ENCODE measurements around the gene HAP1.
"Not testable (repeated sequence)": the region's sequence is repeated elsewhere in the genome, so short reads cannot be mapped to it uniquely, and the experiment has no call there.

The HAP1 gene

DNA sequence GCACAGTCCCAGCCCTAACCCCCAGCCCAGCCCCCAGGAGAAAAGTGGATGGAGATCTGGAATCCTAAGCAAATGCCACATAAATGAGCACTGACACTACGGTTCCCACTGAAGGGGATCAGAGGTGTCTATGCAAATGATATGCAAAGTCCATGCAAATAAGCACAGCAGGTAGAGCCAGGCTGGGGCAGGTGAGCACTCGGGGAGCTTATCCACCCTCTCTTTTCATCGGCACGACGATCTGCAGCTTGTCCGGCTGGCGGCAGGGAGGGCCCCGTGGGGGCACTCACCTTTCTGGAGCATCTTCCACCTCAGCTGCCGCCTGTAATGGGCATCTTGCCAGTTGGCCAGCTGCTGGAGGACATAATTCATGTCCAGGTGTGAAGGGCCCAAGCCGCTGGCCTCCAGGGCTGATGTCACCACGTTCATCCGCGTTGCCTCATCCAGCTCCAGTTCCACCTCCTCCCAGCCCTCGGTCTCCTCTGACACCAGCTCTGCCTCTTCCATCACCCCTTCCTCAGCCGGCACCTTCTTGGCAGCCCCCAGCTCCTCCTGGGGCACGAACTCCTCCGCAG, 9.9 kb downstream of the HAP1 start:
- DNase-seq (ENCODE audit: low read depth), result no peak

GRCh38 chr17:41723801-41724475, 10.5 kb downstream of the HAP1 start:
- DNase-seq (ENCODE audit: low read depth), result no peak

GRCh38 chr17:41722231-41722630, 12.2 kb downstream of the HAP1 start:
- no peak for DNase-seq (ENCODE audit: low read depth)

- no peak for DNase-seq (ENCODE audit: low read depth)
Measured at GRCh38 chr17:41718287-41718645, 16.2 kb downstream of the HAP1 start.

DNA sequence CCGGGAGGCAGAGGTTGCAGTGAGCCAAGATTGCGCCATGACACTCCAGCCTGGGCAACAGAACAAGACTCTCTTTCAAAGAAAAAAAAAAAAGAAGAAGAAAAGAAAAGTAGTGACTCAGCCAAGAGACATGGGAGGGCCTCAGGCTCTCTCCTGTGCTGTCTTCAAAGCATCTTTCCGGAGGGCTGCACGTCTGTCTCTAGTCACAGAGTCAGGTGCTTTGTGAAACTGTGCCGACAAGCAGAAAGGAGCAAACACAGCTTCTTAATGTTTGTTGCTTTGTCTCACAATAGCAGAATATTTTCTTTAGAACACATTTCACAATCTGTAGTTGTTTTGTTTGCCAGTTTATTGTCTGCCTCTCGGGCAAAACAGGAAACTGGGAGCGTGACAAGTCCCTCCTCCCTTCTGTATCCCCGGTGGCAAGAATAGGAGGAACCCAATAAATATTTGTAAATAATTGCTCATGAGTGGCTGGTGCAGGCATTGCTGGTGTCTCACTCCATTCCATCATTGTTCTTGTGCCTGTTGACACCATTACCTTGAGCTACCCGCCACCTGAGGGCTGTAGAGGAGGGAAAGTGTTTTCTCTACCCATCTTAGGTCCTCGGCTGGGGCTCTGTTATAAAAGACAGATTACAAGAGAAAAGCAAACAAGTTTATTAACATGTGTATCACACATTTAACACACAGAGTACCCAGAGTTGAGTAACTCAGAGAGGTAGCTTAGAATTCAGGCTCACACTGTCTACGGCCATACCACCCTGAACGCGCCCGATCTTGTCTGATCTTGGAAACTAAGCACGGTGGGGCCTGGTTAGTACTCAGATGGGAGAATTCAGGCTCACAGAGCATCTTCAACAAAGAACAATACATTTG, 16.8 kb downstream of the HAP1 start:
- no peak for DNase-seq (ENCODE audit: low read depth)

DNA sequence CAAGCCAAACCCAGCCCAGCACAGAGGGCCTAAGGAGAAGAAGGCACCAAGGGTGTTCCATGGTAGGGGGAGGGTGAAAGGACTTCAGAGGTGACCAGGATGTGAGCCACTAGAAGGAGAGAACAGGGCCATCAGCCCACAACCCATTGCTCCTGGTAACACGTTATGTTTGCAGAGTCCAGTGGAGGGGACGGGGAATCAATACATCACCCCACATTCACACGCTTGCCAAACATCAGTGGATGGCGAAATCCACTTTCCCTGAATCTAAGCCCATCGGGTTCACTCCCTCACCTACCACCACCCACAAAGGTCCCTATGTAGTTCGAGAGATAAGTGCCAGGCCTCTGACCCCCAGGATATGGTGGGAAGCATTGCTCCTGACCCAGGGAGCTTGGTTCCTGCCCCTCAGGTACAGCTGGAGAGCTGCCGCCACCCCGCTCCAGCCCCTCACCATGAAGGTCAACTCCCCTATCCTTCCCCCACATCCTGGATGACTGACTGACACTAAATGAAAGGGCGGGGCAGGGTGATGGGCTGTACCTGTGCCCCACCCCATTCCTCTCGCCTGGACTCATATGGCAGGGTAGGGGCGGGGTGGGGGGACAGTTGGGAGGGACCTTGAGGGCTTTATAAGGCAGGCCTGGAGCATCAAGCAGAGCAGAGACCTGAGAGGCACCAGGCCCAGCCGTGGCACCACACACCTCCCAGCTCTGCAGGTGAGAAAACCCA, 22.6 kb downstream of the HAP1 start, which contains the start of gene GAST:
GAST (plus strand) TSS at position 663 of the 732 bp plus-strand sequence. CDS start 3,106 bp downstream, outside the sequence.
- no peak for DNase-seq (ENCODE audit: low read depth)

GRCh38 chr17:41710472-41711090, 23.9 kb downstream of the HAP1 start:
- DNase-seq (ENCODE audit: low read depth), result no peak

DNA sequence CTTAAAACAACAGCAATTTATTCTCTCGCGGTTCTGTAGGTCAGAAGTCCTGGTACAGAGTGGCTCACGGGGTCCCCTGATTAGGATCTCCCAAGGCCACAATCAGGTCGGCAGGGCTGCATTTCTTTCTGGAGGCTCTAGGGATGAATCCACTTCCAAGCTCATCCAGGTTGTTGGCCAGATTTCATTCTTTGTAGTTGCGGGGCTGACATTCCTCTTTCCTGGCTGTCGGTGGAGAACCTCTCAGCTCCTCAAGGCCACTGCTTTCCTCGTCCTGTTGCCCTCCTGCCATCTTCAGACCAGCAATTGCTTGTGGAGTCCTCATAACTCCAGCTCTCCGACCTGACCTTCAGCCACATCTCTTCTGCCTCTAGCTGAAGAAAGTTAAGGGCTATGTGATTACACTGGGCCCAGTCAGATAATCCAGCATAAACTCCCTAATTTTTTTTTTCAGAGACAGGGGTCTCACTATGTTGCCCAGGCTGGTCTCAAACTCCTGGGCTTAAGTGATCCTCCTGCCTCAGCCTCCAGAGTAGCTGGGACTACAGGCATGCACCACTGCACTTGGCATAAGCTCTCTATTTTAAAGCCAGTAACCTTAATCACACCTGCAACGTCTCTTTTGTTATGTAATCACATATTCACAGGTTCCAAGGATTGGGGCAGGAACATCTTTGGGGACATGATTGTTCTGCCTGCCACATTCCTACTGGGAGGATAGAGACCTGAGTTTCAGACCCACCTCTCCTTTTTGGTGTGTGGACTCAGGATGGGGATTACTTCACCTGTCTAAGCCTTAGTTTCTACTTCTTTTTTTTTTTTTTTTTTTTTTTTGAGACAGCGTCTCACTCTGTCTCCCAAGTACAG, 26.4 kb downstream of the HAP1 start:
- DNase-seq (ENCODE audit: low read depth), result no peak

GRCh38 chr17:41705271-41705991, 29.0 kb downstream of the HAP1 start:
- no peak for DNase-seq (ENCODE audit: low read depth)

DNA sequence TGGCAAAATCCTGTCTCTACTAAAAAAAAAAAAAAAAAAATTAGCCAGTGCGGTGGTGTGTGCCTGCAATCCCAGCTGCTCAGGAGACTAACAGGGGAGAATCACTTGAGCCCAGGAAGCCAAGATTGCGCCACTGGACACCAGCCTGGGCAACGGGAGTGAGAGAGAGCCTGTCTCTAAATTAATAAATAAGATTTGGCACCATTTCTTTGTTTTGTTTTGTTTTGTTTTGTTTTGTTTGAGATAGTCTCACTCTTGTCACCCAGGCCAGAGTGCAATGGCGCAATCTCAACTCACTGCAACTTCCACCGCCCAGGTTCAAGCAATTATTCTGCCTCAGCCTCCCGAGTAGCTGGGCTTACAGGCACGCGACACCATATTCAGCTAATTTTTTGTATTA, 31.7 kb downstream of the HAP1 start:
- no peak for DNase-seq (ENCODE audit: low read depth)

DNA sequence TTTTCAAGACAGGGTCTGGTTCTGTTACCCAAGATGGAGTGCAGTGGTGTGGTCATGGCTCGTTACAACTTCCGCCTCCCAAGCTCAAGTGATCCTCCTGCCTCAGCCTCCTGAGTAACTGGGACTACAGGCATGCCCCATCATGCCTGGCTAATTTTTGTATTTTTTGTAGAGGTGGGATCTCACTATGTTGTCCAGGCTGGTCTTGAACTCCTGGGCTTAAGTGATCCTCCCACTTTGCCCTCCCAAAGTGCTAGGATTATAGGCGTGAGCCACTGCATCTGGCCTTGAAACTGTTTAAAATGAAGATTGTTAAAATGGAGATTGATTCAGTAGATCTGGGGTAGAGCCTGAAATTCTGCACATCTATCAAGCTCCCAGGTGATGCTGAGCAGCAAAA, 33.6 kb downstream of the HAP1 start:
- DNase-seq (ENCODE audit: low read depth), result not testable (repeated sequence)

- no peak for DNase-seq (ENCODE audit: low read depth)
Measured at GRCh38 chr17:41697122-41697962, 37.1 kb downstream of the HAP1 start.

DNA sequence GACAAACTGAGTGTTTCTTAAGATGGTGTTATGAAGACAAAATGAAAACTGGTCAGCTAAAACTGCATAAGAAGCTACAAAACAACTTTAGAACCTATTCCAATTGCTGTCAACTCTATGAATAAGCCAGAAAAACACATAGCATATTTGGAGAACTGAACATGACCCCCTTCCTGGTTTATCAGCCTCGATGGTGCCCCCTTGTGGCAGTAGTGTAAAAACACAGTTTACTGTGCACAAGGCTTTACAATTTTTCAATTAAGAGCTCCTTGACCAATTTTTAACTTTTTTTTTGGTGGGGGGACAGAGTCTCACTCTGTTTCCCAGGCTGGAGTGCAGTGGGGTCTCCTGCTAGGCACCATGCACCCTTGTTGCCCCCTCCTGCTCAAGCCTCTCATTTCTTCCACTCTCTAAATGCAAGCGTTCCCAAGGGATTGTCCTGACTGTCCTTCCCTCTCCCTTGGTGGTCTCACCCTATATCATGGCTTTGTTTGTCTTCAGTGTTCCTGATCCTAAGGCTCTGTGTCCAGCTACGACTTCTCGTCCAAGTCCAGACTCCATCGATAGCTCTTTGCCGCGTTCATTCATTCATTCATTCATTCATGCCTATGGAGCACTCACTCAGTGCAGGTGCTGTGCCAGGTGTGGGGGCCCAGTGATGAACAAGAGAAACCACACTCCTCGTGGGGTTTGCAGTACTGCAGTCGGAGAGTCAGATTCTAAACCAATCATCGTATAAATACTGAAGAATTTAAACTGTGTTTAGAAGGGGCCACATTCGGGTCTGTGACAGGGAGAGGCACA, 38.3 kb downstream of the HAP1 start:
- peak; percentile 55 for DNase-seq (ENCODE audit: low read depth)

DNA sequence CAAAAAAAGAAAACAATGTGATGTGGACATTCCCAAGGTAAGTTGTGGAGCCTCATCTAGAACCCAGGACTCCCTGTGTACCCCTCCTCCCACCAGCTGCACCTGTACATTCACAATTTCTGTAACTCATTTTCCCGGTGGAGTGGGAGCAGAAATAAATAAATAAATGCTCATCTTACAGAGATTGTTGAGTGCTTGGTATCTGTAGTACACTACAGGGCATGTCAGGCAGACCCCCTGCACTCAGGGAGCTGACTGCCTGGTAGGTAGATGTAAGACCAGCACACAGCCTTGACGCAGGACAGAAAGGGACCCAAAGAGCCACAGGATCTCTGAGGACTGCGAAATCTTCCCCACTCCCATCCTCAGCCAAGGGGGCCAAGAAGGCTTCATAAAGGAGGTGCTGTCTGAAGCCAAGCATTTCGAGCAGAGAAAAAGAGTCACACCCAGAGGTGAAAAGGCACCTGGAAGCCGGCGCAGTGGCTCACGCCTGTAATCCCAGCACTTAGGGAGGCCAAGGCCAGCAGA, 39.2 kb downstream of the HAP1 start:
- no peak for DNase-seq (ENCODE audit: low read depth)

- no peak for DNase-seq (ENCODE audit: low read depth)
Measured at GRCh38 chr17:41692722-41693521, 41.5 kb downstream of the HAP1 start.

GRCh38 chr17:41691031-41691777, 43.2 kb downstream of the HAP1 start:
- no peak for DNase-seq (ENCODE audit: low read depth)

GRCh38 chr17:41690497-41690896, 43.9 kb downstream of the HAP1 start:
- no peak for DNase-seq (ENCODE audit: low read depth)

Measured in activated T-helper 1 cell treated with Interleukin-2 at 50 U/mL for 16 hours (primary cell).